AG04450 (cell line): ENCODE results near the gene FEV. TPM values are rescaled to one million over a fixed set of nuclear protein-coding genes. Genes with fewer than 3 reads are reported as not detected.
A peak's percentile ranks its signal among the peaks of the same experiment; 100 is the strongest.

Experiments used
- CTCF ChIA-PET: fragments of 300-600, 350-600 bp; formaldehyde crosslinking; extraction: SDS; loops from one replicate; lab custom pipeline; 2022; ENCODE audit warnings: antibody characterized with exemption, inconsistent platforms; lab: Charles Lee
- POLR2A ChIA-PET: fragments of 350-600 bp; formaldehyde crosslinking; extraction: SDS; loops from one replicate; lab custom pipeline; 2021; ENCODE audit warnings: antibody characterized with exemption, inconsistent platforms; lab: Yijun Ruan, JAX
- DNase-seq: peaks from one replicate; pipeline ENCODE4 v3.0.0-alpha.2; 2011; ENCODE audit warnings: low read depth, low spot score
- H3K27ac ChIP-seq: one replicate; pipeline ENCODE4 v1.5.1; 2012; ENCODE audit warnings: low read depth, low read length, control low read depth
- H3K27me3 ChIP-seq: one replicate; pipeline ENCODE4 v1.6.0; 2012; ENCODE audit warnings: low read length; ENCODE audit not compliant: control insufficient read depth, insufficient read depth
- H3K4me3 ChIP-seq: 2 replicates; pipeline ENCODE4 v1.5.1; 2011; ENCODE audit warnings: mild to moderate bottlenecking, low read depth, low read length, control low read depth
- H3K9me3 ChIP-seq: 2 replicates; pipeline ENCODE4 v1.5.1; 2012; ENCODE audit warnings: low read length; ENCODE audit not compliant: control insufficient read depth, insufficient read depth
- polyA plus RNA-seq: library from polyadenylated mRNA; depleted of rRNA; stranded (reverse); fragments of >200 nt; gene quantifications from 2 replicates; pipeline ENCODE4 v1.2.3, GENCODE V29; 2011
- TF ChIP-seq, protein P1 (sequence below): IDR thresholded peaks from 2 replicates; pipeline ENCODE4 v1.5.1; 2011; ENCODE audit warnings: low read depth, low read length, control low read depth, inconsistent platforms

Gene FEV
- polyA plus RNA-seq, 1 experiment = not detected

DNA sequence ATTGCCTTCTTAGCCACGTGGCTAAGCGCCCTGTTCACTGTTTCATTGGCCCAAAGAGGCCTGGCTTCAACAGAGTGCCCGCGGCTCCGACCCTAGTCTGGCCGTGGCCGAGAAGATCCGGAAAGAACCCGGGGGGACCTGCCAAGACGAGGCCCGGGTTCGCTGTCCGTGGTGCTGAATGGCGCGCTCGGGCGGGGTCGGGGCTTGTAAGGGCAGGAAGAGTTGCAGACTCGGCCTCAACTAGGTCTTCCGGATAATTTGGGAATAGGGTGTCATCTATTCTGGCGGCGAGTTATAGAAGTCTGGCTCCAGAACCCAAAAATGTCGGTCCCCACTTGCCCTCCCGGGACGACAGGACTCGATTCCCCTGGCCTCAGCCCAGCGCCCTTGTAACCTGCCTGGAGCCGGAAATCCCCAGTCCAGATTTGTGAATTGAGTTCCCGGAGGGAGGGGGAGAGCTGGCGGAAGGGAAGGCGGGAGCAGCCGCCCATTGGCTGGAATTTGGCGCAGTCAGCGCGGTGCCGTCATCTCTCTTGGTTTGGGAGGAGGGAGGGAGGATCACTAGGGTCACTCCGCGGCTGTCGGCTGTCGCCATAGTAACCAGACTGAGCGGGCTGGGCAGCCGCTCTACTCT, 22.0 kb downstream of the FEV start:
- POLR2A ChIA-PET = no interaction called here
- peaks cover 9% of the 10 kb centered on the region for H3K9me3 ChIP-seq
- no peak for DNase-seq
- peaks cover 41% of the 10 kb centered on the region for H3K27me3 ChIP-seq
- CTCF ChIA-PET = interaction anchor here (1.0 kb wide), 1 partner anchor 17 kb away, joined by 4 read pairs; no protein-coding TSS in a partner anchor
- TF ChIP-seq, protein P1, sequence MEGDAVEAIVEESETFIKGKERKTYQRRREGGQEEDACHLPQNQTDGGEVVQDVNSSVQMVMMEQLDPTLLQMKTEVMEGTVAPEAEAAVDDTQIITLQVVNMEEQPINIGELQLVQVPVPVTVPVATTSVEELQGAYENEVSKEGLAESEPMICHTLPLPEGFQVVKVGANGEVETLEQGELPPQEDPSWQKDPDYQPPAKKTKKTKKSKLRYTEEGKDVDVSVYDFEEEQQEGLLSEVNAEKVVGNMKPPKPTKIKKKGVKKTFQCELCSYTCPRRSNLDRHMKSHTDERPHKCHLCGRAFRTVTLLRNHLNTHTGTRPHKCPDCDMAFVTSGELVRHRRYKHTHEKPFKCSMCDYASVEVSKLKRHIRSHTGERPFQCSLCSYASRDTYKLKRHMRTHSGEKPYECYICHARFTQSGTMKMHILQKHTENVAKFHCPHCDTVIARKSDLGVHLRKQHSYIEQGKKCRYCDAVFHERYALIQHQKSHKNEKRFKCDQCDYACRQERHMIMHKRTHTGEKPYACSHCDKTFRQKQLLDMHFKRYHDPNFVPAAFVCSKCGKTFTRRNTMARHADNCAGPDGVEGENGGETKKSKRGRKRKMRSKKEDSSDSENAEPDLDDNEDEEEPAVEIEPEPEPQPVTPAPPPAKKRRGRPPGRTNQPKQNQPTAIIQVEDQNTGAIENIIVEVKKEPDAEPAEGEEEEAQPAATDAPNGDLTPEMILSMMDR = no peak
- H3K4me3 ChIP-seq = peak overlapping the region; percentile 41
- H3K27ac ChIP-seq = peak overlapping the region; percentile 85

DNA sequence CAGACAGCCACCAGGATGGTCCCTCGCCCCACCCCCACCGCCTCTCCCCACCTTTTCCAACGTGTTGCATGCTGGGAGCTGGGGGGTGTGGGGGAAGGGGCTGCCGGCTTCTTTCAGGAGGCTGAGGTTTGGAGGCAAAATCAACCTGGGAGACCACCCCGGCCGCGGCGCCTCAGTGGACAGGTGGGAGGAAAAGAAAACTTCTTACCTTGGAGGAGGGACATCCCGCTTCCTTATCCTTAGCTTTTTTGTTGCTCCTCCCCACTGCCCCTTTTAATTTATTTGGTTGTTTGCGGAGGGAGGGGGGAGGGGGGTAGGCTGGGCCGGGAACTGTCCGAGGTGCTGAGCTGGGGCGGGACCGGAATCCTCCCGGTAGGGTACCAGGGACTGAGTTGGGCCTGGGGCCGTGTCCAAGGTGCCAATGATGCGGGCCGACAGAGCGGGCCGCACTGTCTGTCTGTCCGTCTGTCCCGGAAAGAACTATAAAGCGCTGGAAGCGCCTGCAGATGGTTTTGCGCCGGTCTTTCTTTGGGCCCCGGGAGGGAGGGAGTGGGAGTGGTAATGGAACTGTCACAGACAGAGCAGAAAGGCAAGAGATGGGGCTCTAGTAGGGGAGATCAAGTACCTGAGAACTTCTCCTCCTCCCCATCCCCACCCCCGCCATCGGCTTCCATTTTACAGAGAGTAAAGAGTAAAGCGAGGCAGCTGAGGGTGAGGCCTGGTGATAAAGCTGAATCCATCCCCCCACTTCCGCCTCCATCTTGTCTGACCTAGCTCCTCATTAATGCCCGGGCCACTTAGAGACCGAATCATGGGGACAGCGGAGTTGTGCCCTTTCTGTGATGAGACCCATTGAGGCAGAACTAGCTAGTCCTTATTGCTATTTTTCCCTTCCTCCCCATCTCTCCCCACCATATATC, 23.1 kb downstream of the FEV start:
- ChIA-PET CTCF (no interaction called here), POLR2A (no interaction called here)
- Histone ChIP-seq H3K27ac (no peak overlapping the region), H3K27me3 (peaks cover 49% of the 10 kb centered on the region), H3K9me3 (peaks cover 9% of the 10 kb centered on the region), H3K4me3 (no peak overlapping the region)
- no peak for DNase-seq
- TF ChIP-seq, protein P1 = no peak

DNA sequence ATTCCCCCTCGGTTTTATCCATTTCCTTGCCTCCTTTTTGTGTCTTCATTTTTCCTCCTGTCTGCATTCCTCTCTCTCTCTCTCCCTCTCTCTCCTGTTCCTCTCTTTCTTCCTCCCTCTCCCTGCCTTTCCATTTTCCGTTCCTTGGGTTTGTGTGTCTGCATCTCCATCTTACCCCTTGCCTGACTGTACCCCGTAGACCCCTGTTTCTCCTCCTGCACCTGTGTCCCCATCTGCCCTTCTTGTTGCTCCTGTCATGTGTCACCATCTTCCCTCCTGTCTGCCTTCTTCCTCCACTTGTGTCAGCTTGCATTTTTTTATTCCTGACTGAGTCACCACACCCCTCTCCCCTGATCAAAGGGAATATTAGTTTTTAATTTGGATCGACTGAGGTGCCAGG, 23.8 kb downstream of the FEV start:
- Histone ChIP-seq H3K4me3 (no peak overlapping the region), H3K27ac (no peak overlapping the region), H3K27me3 (peaks cover 52% of the 10 kb centered on the region), H3K9me3 (peaks cover 9% of the 10 kb centered on the region)
- POLR2A ChIA-PET = no interaction called here
- no peak for DNase-seq
- CTCF ChIA-PET = interaction anchor here (0.6 kb wide), 1 partner anchor 19 kb away, joined by 3 read pairs; no protein-coding TSS in a partner anchor
- TF ChIP-seq, protein P1 = no peak

- H3K4me3 ChIP-seq = no peak overlapping the region
- H3K27me3 ChIP-seq = peaks cover 52% of the 10 kb centered on the region
- H3K9me3 ChIP-seq = peaks cover 9% of the 10 kb centered on the region
- no peak overlapping the region for H3K27ac ChIP-seq
- POLR2A ChIA-PET = no interaction called here
- TF ChIP-seq, protein P1 = no peak
- DNase-seq = no peak
- CTCF ChIA-PET = interaction anchor here (0.6 kb wide), 1 partner anchor 20 kb away, joined by 3 read pairs; no protein-coding TSS in a partner anchor
Observed at GRCh38 chr2:218960309-218961165, 24.4 kb downstream of the FEV start.
